GM12878 (cell line): Measurements from ENCODE around the gene TFCP2.

Experiments
- CHD2 ChIP-seq: IDR thresholded peaks from 2 replicates; pipeline ENCODE4 v1.6.1; 2011; ENCODE audit warnings: low read depth, low read length, improper control_type of control experiment, borderline replicate concordance
- EP300 ChIP-seq, 2 experiments: fragments of 150-350 bp in 1 of 2; IDR thresholded peaks; 2 replicates each; pipeline ENCODE4 v1.6.1; 2011 to 2012; ENCODE audit warnings: low read depth in 2 of 2, low read length in 2 of 2, borderline replicate concordance in 1 of 2, improper control_type of control experiment in 1 of 2, inconsistent platforms in 1 of 2; ENCODE audit not compliant: control insufficient read depth in 1 of 2
- NR2C1 ChIP-seq: fragments of 450-650 bp; IDR thresholded peaks from 2 replicates; pipeline ENCODE4 v1.6.1; 2017; ENCODE audit warnings: antibody characterized with exemption, mild to moderate bottlenecking, moderate library complexity
- PBX3 ChIP-seq: IDR thresholded peaks from 2 replicates; pipeline ENCODE4 v1.6.1; 2011; ENCODE audit warnings: mild to moderate bottlenecking, low read depth, low read length, moderate library complexity; ENCODE audit not compliant: insufficient replicate concordance
- RELA ChIP-seq: fragments of 450-650 bp; IDR thresholded peaks from 2 replicates; pipeline ENCODE4 v1.8.0; 2014; ENCODE audit warnings: borderline replicate concordance; ENCODE audit not compliant: partially characterized antibody
- SP1 ChIP-seq: IDR thresholded peaks from one replicate; pipeline ENCODE4 v1.6.1; 2011; ENCODE audit warnings: low read depth, low read length
- TAF1 ChIP-seq: IDR thresholded peaks from 2 replicates; pipeline ENCODE4 v1.6.1; 2011; ENCODE audit warnings: mild to moderate bottlenecking, low read depth, low read length, borderline replicate concordance
- TF ChIP-seq, protein P1 (sequence below), 3 experiments: IDR thresholded peaks in 2 of 3; conservative IDR thresholded peaks in 1 of 3; 2 replicates each; pipeline ENCODE4 v1.5.1; 2011; ENCODE audit warnings: low read depth in 3 of 3, low read length in 3 of 3, mild to moderate bottlenecking in 3 of 3, control low read depth in 2 of 3, moderate library complexity in 2 of 3, inconsistent platforms in 1 of 3, mixed read lengths in 1 of 3; ENCODE audit not compliant: control insufficient read depth in 2 of 3, insufficient read depth in 1 of 3; ENCODE audit errors: extremely low read depth in 1 of 3
- TF ChIP-seq, protein P2 (sequence below): IDR thresholded peaks from 2 replicates; pipeline ENCODE4 v1.6.1; 2011; ENCODE audit warnings: low read depth, low read length, improper control_type of control experiment, borderline replicate concordance

- TF ChIP-seq CHD2 = no peak
- no peak for TF ChIP-seq RELA
- TF ChIP-seq NR2C1 = no peak
- TF ChIP-seq, protein P1, sequence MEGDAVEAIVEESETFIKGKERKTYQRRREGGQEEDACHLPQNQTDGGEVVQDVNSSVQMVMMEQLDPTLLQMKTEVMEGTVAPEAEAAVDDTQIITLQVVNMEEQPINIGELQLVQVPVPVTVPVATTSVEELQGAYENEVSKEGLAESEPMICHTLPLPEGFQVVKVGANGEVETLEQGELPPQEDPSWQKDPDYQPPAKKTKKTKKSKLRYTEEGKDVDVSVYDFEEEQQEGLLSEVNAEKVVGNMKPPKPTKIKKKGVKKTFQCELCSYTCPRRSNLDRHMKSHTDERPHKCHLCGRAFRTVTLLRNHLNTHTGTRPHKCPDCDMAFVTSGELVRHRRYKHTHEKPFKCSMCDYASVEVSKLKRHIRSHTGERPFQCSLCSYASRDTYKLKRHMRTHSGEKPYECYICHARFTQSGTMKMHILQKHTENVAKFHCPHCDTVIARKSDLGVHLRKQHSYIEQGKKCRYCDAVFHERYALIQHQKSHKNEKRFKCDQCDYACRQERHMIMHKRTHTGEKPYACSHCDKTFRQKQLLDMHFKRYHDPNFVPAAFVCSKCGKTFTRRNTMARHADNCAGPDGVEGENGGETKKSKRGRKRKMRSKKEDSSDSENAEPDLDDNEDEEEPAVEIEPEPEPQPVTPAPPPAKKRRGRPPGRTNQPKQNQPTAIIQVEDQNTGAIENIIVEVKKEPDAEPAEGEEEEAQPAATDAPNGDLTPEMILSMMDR (IDR thresholded peaks at IDR 0.05 in 2 of 3, conservative IDR thresholded peaks at IDR 0.05 in 1 of 3; ENCODE audit: control insufficient read depth in 2 of 3, extremely low read depth in 1 of 3, insufficient read depth in 1 of 3, low read depth in 3 of 3, low read length in 3 of 3) = no peak
- TF ChIP-seq PBX3 = no peak
- no peak for TF ChIP-seq EP300 (IDR thresholded peaks at IDR 0.05; ENCODE audit: borderline replicate concordance in 1 of 2, control insufficient read depth in 1 of 2, low read depth in 2 of 2, low read length in 2 of 2)
- TF ChIP-seq, protein P2, sequence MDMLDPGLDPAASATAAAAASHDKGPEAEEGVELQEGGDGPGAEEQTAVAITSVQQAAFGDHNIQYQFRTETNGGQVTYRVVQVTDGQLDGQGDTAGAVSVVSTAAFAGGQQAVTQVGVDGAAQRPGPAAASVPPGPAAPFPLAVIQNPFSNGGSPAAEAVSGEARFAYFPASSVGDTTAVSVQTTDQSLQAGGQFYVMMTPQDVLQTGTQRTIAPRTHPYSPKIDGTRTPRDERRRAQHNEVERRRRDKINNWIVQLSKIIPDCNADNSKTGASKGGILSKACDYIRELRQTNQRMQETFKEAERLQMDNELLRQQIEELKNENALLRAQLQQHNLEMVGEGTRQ = no peak
- no peak for TF ChIP-seq SP1
- TF ChIP-seq TAF1 = no peak
Observed at GRCh38 chr12:51210690-51211395, 37.9 kb upstream of the TFCP2 start.
